Kasumi-1 (cell line): ENCODE results near the gene KSR2.

Experiments used
- DNase-seq, 2 experiments: peaks; one replicate each; lab custom pipeline; 2025; lab: John Stamatoyannopoulos, UW

Gene KSR2

GRCh38 chr12:117456076-117456475, 512.7 kb downstream of the KSR2 start:
- no peak for DNase-seq

- no peak for DNase-seq
Measured at GRCh38 chr12:117453961-117454360, 514.8 kb downstream of the KSR2 start.

- no peak for DNase-seq
Measured at GRCh38 chr12:117452112-117452511, 516.7 kb downstream of the KSR2 start.

GRCh38 chr12:117450209-117450608, 518.6 kb downstream of the KSR2 start:
- DNase-seq = no peak

- DNase-seq = no peak
Measured at GRCh38 chr12:117447665-117448366, 521.0 kb downstream of the KSR2 start.

- no peak for DNase-seq
Measured at GRCh38 chr12:117444781-117445180, 524.0 kb downstream of the KSR2 start.

GRCh38 chr12:117441751-117442150, 527.0 kb downstream of the KSR2 start:
- DNase-seq = no peak

- no peak for DNase-seq
Measured at GRCh38 chr12:117440384-117440783, 528.4 kb downstream of the KSR2 start.

GRCh38 chr12:117439531-117440001, 529.2 kb downstream of the KSR2 start:
- DNase-seq = no peak

- DNase-seq = no peak
Measured at GRCh38 chr12:117438809-117439208, 530.0 kb downstream of the KSR2 start.

GRCh38 chr12:117437516-117438255, 531.1 kb downstream of the KSR2 start:
- DNase-seq = no peak

GRCh38 chr12:117433878-117434277, 534.9 kb downstream of the KSR2 start:
- no peak for DNase-seq

- DNase-seq = no peak
Measured at GRCh38 chr12:117430246-117430645, 538.5 kb downstream of the KSR2 start.

- no peak for DNase-seq
Measured at GRCh38 chr12:117427211-117427610, 541.6 kb downstream of the KSR2 start.

- DNase-seq = no peak
Measured at GRCh38 chr12:117421987-117422386, 546.8 kb downstream of the KSR2 start.

- DNase-seq = no peak
Measured at GRCh38 chr12:117421068-117421752, 547.6 kb downstream of the KSR2 start.

GRCh38 chr12:117417004-117417403, 551.8 kb downstream of the KSR2 start:
- no peak for DNase-seq

GRCh38 chr12:117412465-117413188, 556.2 kb downstream of the KSR2 start:
- DNase-seq = no peak

GRCh38 chr12:117409286-117409685, 559.5 kb downstream of the KSR2 start:
- no peak for DNase-seq

GRCh38 chr12:117408161-117408791, 560.5 kb downstream of the KSR2 start:
- no peak for DNase-seq

- DNase-seq = no peak
Measured at GRCh38 chr12:117404940-117405339, 563.9 kb downstream of the KSR2 start.
